MCF 10A (cell line): ENCODE data around the gene NLRP3. TPM values are rescaled to one million over a fixed set of nuclear protein-coding genes. Genes with fewer than 3 reads are reported as not detected.
A peak's percentile ranks its signal among the peaks of the same experiment; 100 is the strongest.

Experiments used
- BruUV-seq: library from RNA; stranded (reverse); fragments of 400-500 nt; replicated peaks from 2 replicates; lab custom pipeline; 2021; lab: Mats Ljungman, UMichigan
- CTCF ChIA-PET: fragments of 300-600 bp; sonication (Branson Sonifier 250); formaldehyde crosslinking; extraction: SDS; loops from one replicate; lab custom pipeline; 2021; ENCODE audit warnings: antibody characterized with exemption, inconsistent platforms; lab: Yijun Ruan, JAX
- POLR2A ChIA-PET: fragments of 300-600, 350-650 bp; sonication (Branson Sonifier 250); formaldehyde crosslinking; extraction: SDS; loops from one replicate; lab custom pipeline; 2020; ENCODE audit warnings: antibody characterized with exemption, inconsistent platforms; lab: Yijun Ruan, JAX
- DNase-seq: peaks from one replicate; pipeline ENCODE4 v3.0.0-alpha.2; 2018; ENCODE audit not compliant: unreplicated experiment
- H3K27ac Mint-ChIP-seq: one replicate; pipeline ENCODE4 v1.8.0; 2022; ENCODE audit warnings: mild to moderate bottlenecking, low read depth, mixed read lengths; ENCODE audit not compliant: unreplicated experiment
- H3K27me3 Mint-ChIP-seq: one replicate; pipeline ENCODE4 v1.8.0; 2022; ENCODE audit warnings: mixed read lengths; ENCODE audit not compliant: insufficient read depth, unreplicated experiment
- H3K36me3 Mint-ChIP-seq: one replicate; pipeline ENCODE4 v1.8.0; 2022; ENCODE audit warnings: mild to moderate bottlenecking, moderate library complexity, mixed read lengths; ENCODE audit not compliant: insufficient read depth, unreplicated experiment
- H3K4me1 Mint-ChIP-seq: one replicate; pipeline ENCODE4 v1.8.0; 2022; ENCODE audit warnings: mixed read lengths; ENCODE audit not compliant: insufficient read depth, unreplicated experiment
- H3K4me3 Mint-ChIP-seq: one replicate; pipeline ENCODE4 v1.8.0; 2022; ENCODE audit warnings: mild to moderate bottlenecking, moderate library complexity, mixed read lengths; ENCODE audit not compliant: unreplicated experiment
- H3K9me3 Mint-ChIP-seq: one replicate; pipeline ENCODE4 v1.8.0; 2022; ENCODE audit warnings: mixed read lengths; ENCODE audit not compliant: unreplicated experiment
- intact Hi-C: fragments of 100-400 bp; cut with micrococcal nuclease; formaldehyde crosslinking; loops from 2 replicates; pipeline ENCODE4 v1.14.1; 2022
- total RNA-seq: library from RNA; stranded (reverse); gene quantifications from 2 replicates; pipeline ENCODE4 v1.2.3, GENCODE V29; 2022
- TF ChIP-seq, protein P1 (sequence below): fragments of 200-600 bp; IDR thresholded peaks from one replicate; pipeline ENCODE4 v1.8.0; 2022; ENCODE audit warnings: antibody characterized with exemption, mild to moderate bottlenecking; ENCODE audit not compliant: unreplicated experiment

NLRP3 gene
- total RNA-seq, 1 experiment from 2014 or later: 0.16 TPM

DNA sequence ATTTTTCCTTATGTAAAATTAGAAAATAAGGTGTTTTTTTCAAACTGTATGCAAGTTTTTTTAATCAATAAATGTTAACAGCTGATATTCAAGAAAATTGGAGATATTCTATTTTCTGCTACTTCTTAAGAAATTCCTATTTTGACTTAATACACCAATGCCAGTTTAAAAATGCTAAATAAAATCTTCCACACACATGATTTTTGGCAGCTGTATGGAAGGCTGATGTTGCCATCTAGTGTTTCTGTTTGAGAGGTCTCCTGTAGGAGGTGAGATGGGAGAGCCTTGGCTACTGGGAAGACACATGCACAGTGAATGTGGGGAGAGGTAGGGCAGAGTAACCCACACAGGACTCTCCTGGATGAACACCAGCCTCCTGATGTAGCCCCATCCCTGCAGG lies 71.1 kb downstream of the NLRP3 start:
- no TSS peak for BruUV-seq
- peaks cover 11% of the 10 kb centered on the region for H3K4me1 Mint-ChIP-seq
- H3K27me3 Mint-ChIP-seq: peaks cover 45% of the 10 kb centered on the region
- intact Hi-C loops: loop anchor here (1.0 to 10.0 kb wide), 6 partner anchors 89 to 990 kb away; no protein-coding TSS in a partner anchor
- peak; percentile 76 for DNase-seq
- no peak overlapping the region for H3K4me3 Mint-ChIP-seq
- H3K9me3 Mint-ChIP-seq: no peaks in the 10 kb centered on the region
- H3K36me3 Mint-ChIP-seq: no peaks in the 10 kb centered on the region
- TF ChIP-seq, protein P1, sequence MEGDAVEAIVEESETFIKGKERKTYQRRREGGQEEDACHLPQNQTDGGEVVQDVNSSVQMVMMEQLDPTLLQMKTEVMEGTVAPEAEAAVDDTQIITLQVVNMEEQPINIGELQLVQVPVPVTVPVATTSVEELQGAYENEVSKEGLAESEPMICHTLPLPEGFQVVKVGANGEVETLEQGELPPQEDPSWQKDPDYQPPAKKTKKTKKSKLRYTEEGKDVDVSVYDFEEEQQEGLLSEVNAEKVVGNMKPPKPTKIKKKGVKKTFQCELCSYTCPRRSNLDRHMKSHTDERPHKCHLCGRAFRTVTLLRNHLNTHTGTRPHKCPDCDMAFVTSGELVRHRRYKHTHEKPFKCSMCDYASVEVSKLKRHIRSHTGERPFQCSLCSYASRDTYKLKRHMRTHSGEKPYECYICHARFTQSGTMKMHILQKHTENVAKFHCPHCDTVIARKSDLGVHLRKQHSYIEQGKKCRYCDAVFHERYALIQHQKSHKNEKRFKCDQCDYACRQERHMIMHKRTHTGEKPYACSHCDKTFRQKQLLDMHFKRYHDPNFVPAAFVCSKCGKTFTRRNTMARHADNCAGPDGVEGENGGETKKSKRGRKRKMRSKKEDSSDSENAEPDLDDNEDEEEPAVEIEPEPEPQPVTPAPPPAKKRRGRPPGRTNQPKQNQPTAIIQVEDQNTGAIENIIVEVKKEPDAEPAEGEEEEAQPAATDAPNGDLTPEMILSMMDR: peak; percentile 84
- CTCF ChIA-PET: interaction anchor here (0.5 to 10.6 kb wide), 41 partner anchors 10 to 713 kb away, joined by 3 to 697 read pairs (median 4); partner anchors contain the start of gene ZNF670
- POLR2A ChIA-PET: interaction anchor here (1.0 to 4.1 kb wide), 5 partner anchors 33 to 154 kb away, joined by 4 to 34 read pairs (median 4); no protein-coding TSS in a partner anchor
- H3K27ac Mint-ChIP-seq: no peak overlapping the region

DNA sequence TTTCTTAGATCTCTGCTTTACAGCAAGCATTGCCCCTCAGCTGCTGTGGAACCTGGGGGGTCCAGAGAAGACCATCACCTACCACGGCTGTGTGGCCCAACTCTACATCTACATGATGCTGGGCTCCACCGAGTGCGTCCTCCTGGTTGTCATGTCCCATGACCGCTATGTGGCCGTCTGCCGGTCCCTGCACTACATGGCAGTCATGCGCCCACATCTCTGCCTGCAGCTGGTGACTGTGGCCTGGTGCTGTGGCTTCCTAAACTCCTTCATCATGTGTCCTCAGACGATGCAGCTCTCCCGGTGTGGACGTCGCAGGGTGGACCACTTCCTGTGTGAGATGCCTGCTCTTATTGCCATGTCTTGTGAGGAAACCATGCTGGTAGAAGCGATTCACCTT lies 75.4 kb downstream of the NLRP3 start:
- H3K27me3 Mint-ChIP-seq: peaks cover 47% of the 10 kb centered on the region
- H3K4me3 Mint-ChIP-seq: no peak overlapping the region
- no peak overlapping the region for H3K27ac Mint-ChIP-seq
- BruUV-seq: no TSS peak
- intact Hi-C loops: no loop called here
- POLR2A ChIA-PET: interaction anchor here (1.1 kb wide), 1 partner anchor 12 kb away, joined by 3 read pairs; no protein-coding TSS in a partner anchor
- no peak for DNase-seq
- TF ChIP-seq, protein P1: no peak
- CTCF ChIA-PET: interaction anchor here (0.6 to 10.6 kb wide), 6 partner anchors 15 to 243 kb away, joined by 3 to 697 read pairs (median 29); no protein-coding TSS in a partner anchor
- H3K36me3 Mint-ChIP-seq: no peaks in the 10 kb centered on the region
- H3K9me3 Mint-ChIP-seq: no peaks in the 10 kb centered on the region
- peaks cover 6% of the 10 kb centered on the region for H3K4me1 Mint-ChIP-seq

DNA sequence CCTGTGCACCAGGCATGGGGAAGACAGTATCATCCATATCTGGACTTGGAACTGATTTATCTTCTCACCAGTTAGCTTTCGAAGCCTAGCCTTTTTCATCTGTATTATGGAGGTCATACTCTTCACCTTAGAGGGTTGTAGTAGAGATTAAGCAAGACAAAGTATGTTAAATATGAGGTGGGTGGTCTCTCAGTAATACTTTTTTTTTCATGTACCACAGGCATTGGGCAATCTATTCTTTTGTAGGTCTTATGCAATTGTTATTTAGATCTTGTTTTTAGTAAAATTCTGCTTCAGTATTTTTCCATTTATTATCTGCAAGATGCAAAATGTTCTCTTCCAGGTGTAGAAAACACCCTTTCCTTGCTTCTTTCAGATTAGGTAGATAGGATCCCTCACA lies 77.1 kb downstream of the NLRP3 start:
- H3K36me3 Mint-ChIP-seq: no peaks in the 10 kb centered on the region
- H3K27ac Mint-ChIP-seq: no peak overlapping the region
- H3K9me3 Mint-ChIP-seq: no peaks in the 10 kb centered on the region
- H3K4me1 Mint-ChIP-seq: peaks cover 13% of the 10 kb centered on the region
- no peak overlapping the region for H3K4me3 Mint-ChIP-seq
- no peak for DNase-seq
- no TSS peak for BruUV-seq
- ChIA-PET POLR2A (interaction anchor here (0.7 kb wide), 1 partner anchor 160 kb away, joined by 3 read pairs; no protein-coding TSS in a partner anchor), CTCF (interaction anchor here (0.7 to 10.6 kb wide), 4 partner anchors 90 to 1351 kb away, joined by 3 to 697 read pairs (median 5); no protein-coding TSS in a partner anchor)
- TF ChIP-seq, protein P1: no peak
- intact Hi-C loops: no loop called here
- H3K27me3 Mint-ChIP-seq: peaks cover 32% of the 10 kb centered on the region

DNA sequence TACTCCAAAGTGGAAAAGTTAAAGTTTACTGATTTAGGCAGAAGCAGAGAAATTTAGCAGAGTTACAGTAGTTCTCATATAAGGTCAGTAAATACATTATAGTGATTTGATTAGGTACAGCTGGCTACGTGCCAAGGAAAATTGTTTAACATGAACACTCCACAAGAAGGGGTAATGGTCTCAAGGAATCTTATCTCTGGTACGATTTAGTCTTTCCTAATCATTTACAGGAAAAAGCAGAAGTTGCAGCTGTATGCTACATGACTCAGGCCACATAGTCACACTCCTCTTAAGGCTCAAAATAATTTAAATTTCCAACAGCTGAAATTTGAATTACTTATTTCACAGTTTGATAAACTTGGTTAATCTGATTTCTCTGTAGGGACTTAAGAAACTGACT lies 78.8 kb downstream of the NLRP3 start:
- no TSS peak for BruUV-seq

More for the DNA sequence above, 78.8 kb downstream of the NLRP3 start:
- TF ChIP-seq, protein P1: no peak
- H3K27ac Mint-ChIP-seq: no peak overlapping the region
- no peaks in the 10 kb centered on the region for H3K36me3 Mint-ChIP-seq
- H3K9me3 Mint-ChIP-seq: no peaks in the 10 kb centered on the region
- POLR2A ChIA-PET: no interaction called here
- CTCF ChIA-PET: interaction anchor here (1.2 to 1.7 kb wide), 2 partner anchors 105 to 122 kb away, joined by 4 to 11 read pairs; no protein-coding TSS in a partner anchor
- H3K4me3 Mint-ChIP-seq: no peak overlapping the region
- H3K4me1 Mint-ChIP-seq: peaks cover 13% of the 10 kb centered on the region
- peak; percentile 27 for DNase-seq
- intact Hi-C loops: no loop called here
- H3K27me3 Mint-ChIP-seq: peaks cover 15% of the 10 kb centered on the region
